Stimulated activated CD4-positive, alpha-beta T cell treated with anti-CD3 and anti-CD28 coated beads, Interleukin-4, amount 100 ng/mL, for 4 hours (primary cell): Measurements from ENCODE around the gene PPP2R2B.
"Not testable (repeated sequence)": the region's sequence is repeated elsewhere in the genome, so short reads cannot be mapped to it uniquely, and the experiment has no call there.

ENCODE experiments used
- DNase-seq, 2 experiments: peaks; one replicate each; pipeline ENCODE4 v3.0.0-alpha.2; 2020

The PPP2R2B gene

DNA sequence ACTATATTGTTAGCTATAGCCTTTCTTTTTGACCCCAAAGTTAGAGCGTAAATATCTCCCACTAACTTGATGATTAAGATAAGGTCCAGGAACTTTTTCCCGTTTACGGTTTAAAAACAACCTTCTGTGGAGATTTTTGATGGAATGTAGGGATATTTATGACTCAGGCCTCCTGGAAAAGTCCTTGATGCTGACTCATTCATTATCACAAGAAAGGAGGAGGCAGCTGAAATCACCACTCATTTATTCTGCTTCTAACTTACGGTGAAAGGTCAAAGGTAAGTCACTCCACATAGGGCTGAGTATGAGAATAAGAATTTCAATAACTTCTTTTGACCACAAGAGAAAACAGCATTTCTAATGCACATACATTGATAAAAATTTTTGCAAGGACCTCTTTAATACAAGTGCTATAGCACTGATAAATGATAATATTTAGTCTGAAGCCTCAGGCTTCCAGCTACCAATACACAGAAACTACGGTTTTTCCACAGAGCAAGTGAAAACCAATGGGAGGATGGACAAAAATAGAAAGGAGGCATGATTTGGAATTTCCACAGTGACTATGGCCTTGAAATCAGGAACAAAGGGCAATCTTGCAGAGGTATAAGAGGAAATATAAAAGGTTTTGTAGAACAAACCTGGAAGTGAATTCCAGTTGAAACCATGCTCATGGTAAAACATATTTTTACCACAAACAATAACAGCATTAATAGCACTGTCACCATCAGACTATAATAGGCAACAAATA lies 146.5 kb downstream of the PPP2R2B start:
- DNase-seq = no peak

DNA sequence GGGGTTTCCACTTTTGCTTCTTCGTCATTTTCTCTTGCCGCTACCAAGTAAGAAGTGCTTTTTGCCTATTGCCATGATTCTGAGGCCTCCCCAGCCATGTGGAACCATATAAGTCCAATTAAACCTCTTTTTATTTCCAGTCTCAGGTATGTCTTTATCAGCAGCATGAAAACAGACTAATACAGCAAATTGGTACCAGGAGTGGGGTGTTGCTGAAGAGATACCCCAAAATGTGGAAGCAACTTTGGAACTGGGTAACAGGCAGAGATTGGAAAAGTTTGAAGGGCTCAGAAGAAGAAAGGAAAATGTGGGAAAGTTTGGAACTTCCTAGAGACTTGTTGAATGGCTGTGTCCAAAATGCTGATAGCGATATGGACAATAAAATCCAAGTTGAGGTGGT lies 149.8 kb downstream of the PPP2R2B start:
- DNase-seq = not testable (repeated sequence)

DNA sequence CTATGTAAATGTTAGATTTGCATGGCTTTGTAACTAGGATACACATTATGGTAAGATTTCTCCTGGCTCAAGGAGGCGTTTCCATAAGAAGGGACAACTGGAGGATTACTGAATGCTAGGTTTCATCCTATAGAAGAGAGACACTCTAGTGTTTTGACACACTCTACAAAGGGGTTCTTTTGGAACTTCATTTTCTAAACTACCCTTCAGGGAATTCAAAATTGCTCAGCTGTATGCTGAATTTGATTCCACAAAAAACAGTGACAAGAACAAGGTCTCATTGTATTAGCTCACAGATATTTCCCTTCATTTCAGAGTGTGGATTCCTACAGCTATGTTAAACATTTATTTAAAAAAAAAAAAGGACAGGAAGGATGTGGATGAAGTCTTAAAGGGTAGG lies 151.7 kb downstream of the PPP2R2B start:
- DNase-seq = no peak

DNA sequence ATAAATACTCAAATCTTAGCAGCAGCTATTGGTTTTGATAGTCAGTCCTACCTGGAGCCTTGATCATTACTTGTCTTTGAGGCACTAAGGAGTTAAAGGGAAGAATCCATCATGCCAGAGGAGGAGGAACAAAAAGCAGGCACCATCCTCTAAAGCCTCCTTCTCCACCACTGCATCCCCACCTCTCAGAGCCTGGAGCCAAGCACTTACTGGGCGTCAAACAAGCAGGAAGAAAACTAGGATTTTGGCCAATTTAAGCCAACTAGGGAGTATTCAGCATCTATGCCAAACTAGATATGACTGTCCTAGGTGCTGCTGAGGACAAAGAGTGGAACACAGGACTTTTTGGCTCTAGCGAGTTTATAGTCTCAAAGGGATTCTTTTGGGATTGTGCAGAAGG lies 152.5 kb downstream of the PPP2R2B start:
- DNase-seq = no peak

DNA sequence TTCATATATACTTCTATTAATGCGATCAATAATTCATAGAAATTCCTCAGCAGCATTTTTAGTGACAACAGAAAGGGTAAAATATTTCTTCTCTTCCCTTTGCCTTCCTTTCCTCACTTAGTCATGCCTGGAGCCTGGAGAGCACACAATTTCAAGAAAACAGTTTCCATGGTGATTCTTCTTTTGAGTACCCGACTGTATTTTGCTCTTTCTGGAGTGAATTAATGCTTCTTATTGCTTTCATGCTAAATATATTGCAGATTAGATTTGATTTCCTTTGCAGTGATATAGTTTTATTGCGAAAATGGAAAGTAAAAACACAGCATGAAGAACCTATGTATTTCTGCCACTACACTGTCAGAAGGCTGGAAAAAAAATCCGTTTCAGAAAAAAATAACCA lies 153.5 kb downstream of the PPP2R2B start:
- DNase-seq = no peak

DNA sequence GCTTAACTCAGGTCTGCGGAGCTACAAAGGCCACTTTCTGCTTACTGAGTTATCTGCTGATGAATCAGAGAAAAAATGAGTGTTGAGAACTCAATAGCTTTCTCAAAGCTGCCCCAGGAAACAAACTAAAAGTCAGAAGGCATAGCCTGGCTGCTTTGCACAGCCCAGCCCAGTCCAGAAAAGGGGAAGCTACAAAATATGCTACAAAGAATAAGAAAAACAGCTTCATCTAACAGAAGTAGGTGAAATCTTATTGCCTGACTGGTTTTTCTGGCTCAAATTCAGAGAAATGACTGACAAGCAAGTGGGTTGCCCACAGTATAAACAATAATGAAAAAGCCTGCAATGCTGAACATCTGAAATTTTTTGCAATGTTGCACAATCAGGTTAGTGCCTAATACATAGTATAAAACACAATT lies 156.2 kb downstream of the PPP2R2B start:
- DNase-seq = no peak

DNA sequence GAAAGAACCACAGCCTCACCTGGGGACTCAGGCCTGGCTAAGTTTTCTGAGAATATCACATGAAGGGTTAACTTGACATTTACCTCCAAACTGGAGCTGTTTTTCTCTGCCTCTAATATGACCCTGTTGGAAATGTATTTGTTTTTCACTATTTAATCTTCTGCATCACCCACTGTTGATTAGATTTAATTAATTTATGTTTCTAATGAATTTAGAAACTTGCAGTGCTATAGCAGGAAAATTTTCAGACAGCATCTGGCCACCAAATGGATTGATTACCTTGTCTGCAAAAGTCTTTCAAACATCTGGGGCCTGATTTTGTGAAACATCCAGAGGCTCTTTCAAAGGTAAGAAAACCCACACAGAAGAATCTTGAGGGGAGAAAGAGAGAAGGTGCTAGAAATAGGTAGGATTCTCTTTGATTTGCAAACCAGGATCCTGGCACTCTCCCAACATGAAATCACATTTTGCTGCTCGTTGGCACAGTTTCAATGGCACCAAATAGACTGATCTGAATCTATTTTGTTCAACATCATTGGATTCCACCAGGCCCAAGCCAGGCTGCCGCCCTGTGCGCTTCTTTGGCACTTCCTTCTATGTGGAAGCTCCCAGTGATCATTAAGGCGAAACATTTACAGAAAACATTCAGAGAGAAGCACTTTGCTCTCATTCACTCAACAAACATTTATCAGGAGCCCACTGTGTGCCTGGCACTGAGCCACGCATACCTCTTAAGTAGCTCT lies 157.3 kb downstream of the PPP2R2B start:
- DNase-seq = no peak

DNA sequence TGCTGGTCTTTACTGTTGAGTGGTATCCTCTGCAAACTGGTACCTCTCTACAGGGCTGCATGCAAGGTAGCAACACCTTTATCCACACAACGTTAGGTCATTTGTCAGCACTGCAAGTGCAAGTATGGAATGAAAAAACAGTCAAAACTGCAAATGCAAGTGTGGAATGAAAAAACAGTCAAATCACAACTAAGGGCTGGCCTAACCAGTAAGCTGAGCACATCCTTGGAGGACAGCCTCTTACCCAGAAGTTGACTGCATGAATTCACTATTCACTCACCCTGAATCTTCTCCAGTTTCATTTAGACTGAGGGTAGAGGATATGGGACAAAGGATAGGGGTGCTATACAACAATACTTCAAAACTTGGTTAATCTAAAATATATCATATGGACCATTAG lies 158.4 kb downstream of the PPP2R2B start:
- no peak for DNase-seq

DNA sequence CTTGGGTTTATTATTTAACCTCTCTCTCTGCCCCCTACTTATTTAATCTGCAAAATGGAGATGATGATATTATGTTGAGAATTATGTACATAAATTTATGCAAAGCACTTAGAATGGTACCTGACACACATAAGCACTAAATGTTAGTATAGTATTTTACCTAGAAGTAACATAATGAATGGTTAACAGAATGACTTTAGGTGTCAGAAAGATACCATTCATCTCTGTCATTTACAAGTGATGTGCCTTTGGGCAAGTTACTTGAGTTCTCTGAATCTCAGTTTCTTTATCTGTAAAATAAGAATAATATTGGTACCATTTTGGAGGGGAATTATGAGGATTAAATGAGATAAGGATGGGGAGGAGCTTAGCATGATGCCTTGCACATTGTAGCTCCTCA lies 159.4 kb downstream of the PPP2R2B start:
- no peak for DNase-seq

DNA sequence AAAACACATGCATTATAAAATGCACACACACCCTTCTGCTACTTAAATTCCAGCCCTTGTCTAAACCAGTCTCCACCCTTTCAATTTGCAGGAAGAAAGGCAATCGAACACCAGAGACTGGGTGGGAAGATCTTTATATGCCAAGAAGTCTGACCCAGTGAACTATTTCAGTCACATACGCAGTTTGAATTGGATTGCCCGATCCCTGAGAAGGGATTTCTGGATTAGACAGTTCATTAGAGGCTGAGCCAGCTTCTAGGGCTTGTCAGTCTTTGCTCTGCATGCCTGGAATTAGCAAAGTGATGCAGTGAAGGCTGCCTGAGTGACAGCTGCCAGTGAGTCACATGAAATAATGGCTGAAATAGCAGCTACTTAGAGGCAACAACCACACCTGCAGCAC lies 159.9 kb downstream of the PPP2R2B start:
- no peak for DNase-seq

DNA sequence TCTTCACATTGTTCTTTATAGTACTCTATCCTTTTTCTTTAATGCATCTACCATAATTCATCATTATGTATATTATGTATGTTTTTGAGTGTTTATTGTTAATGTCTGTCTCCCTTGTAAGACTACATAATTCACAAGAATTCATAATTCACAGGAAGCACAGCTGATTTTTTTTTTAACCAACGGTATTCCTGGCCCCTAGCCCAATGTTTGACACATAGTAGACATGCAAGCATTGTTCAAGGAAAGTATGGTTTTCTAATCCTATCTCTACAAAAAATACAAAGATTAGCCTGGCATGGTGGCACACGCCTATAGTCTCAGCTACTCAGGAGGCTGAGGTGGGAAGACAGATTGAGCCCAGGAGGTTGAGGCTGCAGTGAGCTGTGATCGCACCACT lies 160.6 kb downstream of the PPP2R2B start:
- no peak for DNase-seq

DNA sequence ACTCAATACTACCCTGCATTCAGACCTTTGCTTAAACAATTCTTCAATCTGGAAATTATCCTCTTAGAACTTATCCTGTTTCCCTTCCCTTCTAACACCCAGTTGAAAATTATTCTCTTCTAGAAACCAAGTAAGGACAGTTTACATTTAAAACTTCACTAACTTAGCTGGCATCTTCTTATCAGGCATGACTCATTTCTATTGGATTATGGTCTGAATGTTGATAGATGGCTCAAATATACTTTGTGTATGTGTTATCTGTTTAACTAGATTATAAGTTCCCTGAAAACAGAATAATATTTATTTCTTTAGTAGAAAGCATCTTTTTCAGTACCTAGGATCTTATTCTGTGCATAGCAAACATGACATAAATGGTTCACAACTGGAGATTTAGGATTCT lies 161.9 kb downstream of the PPP2R2B start:
- no peak for DNase-seq

DNA sequence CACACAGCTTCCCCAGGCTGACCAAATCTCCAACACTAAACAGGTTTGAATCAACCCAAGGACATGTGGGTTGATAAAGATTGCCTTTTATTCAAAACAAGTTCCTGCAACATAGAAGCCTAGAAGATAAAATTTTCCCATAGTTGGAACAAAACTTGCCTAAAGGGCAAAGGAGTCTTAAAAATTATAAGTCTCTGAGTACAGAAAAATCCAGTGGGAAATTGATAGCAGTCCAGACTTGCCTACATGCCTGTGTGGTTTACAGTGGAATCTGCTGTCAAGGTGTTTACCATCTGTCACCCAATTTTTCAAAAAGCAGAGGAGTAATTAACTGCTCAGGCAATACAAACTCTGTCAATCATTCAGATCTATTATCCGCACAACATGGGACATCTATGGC lies 168.2 kb downstream of the PPP2R2B start:
- no peak for DNase-seq

DNA sequence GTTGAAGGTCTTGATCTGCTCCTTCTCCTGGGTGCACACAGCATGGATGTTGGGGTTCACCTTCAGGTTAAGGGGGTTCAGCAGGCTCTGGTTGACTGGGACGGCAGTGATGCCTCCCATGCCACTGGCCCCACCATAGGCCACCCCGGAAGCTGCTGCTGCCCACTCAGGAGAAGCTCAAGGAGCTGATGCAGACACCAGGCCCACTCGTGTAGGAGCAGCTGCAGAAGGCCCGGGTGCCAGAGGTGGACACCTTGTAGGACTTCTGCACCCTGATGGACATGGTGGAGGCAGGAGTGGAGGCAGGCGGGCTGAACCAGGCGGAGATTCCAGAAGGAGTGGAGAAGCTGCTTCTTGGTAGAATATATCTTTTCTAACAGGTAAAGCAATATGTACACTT lies 171.2 kb downstream of the PPP2R2B start:
- DNase-seq = no peak

DNA sequence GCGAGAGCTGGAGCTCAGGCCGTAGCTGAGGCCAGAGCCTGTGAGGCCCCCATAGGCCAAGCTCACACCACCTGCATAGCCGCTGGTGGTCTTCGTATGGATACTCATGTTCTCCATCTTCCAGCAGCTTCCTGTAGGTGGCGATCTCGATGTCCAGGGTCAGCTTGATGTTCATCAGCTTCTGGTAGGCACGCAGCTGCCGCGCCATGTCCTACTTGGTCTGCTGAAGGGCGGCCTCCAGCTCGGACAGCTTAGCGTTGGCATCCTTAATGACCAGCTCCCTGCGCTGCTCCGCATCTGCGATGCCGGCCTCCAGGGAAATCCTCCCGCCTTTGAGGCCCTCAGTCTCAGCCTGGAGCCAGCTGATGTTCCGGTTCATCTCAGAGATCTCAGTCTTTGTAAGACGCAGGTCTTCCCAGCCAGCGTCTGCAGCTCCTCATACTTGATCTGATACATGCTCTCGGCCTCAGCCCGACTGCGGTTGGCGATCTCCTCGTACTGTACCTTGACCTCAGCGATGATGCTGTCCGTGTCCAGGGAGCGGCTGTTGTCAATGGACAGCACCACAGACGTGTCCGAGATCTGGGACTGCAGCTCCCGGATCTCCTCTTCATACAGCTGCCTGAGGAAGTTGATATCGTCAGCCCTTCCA lies 172.1 kb downstream of the PPP2R2B start:
- no peak for DNase-seq

DNA sequence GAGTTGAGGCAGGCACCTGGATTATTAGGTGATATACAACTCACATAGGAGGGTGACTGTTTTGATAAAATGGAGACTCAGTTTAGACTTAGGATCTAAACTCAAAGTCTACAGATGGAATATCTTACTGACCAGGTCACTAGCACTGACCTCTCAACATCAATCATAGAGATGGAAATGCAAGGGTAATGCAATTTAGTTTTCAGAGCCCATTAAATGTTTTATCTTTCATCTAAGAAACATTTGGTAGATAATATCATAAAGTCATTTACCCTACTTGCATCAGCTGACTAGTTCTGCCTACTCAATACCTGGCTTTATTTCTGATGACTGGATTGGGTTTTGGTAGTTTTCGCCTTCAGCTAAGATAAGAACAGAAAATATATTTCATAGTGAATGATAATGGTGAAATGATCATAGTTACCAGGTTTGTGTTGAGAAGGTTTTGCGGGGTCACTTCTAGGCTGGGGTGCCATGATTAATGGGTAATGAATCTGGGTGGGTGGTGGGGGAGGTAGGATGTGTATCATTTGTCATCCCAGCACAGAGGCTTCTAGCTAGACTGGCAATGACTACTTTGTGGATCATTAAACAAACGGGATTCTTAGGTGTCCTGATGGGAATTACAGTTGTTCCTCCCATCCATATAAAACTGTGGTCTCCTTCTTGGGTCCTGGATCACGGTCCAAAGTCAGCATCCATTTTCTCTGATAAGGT lies 173.4 kb downstream of the PPP2R2B start:
- no peak for DNase-seq

DNA sequence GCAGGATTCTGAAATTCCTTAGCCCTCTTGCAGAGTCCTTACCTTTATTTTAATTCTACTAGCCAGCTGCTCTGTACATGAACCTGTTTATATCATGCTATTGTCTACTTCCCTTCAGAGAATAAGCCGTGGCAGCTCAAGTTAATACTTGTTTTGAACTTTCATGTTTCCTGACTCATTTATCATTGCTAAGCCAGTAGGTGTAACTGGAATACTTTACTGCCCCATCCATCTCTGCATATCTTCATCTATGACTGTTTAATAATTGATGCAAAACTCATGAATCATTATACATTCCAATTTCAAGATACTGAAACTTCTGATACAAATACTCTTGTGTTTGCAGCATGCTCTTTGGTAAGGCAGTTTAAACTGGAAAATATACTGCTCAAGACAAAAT lies 174.7 kb downstream of the PPP2R2B start:
- no peak for DNase-seq

DNA sequence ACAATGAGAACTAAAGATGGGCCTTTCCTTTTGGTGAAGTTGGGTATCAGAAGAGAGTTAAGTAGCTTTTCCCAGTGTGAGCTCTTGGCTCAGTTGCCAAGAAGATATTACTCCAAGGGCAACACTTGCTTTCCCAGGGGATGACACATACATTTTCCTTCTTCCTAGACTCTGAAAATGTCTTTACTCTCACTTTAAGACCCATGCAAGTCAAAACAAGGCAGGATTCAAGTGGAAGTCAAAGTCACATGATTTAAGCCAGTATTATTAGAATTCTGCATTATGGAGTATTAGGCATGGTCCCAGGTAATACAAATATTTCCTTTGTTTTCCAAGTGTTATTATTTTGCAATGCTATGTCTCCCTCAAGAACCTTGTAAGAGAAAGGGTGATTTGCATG lies 175.1 kb downstream of the PPP2R2B start:
- no peak for DNase-seq

DNA sequence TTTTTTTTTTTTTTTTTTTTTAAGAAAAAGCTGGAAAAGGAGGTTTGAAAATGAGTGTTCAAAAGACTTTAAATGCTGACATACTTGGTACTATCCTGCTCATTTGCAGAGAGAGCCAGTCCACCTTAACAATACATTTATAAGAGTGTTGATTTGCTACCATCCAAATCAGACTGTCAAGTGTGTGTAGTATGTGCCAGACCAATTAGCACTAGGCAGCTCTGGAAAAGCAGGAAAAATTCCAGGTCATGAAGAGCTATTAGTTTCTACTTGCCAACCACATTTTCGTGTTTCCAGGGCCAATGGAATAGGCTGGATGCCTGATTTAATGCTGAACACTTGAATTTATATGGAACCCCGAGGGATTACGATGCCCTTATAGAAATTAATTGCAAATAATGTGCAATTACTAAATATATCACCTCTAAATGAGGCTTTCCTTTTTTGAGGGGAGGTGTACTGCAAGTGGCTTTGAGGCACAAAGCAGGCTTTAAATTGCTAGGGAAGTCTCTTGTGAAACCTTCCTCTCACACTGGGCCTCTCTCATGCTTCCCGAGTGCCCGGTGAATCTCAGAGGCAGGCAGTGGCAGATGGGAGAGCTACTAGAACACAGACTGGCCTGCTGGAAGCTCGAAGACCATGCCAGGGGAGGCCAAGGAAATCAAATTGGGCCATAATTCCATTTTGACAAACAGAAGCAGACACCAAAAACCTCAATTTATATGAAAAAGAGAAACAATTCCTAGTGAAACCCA lies 178.7 kb downstream of the PPP2R2B start:
- no peak for DNase-seq

DNA sequence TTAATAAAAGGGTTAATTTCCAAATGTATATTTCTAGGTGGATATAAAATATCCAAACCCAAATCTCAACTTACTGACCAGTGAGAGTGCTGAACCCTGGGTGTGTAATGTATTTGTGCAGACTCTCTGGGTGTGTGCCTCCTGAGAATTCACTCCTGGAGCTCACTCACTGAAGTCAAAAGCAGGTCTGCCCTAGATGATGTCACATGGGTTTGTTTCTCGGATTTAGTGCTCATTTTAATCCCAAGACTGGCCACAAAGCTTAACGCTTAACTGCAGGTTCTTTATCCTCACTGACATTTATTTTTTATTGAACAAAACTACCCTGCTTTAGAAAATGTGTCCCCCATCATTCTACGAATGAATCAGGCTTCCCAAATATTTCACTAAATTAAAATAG lies 179.4 kb downstream of the PPP2R2B start:
- no peak for DNase-seq

DNA sequence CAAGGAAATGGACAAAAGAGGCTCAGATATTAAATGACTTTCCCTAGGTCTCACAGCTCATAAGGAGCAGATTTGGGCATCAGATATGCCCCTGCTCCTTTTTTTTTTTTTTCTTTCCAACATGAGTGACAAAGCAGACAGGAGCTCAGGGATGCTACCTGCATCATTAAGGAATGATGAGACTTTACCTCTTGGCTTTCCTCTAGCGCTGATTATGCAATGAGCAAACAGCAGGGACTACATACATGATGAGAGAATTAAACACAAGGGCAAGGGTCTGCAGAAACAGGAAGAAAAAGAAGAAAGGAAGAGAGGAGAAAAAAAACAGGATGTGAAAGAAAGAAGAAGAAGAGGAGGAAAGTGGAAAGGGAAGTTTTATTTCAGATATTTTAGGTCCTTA lies 179.9 kb downstream of the PPP2R2B start:
- no peak for DNase-seq

DNA sequence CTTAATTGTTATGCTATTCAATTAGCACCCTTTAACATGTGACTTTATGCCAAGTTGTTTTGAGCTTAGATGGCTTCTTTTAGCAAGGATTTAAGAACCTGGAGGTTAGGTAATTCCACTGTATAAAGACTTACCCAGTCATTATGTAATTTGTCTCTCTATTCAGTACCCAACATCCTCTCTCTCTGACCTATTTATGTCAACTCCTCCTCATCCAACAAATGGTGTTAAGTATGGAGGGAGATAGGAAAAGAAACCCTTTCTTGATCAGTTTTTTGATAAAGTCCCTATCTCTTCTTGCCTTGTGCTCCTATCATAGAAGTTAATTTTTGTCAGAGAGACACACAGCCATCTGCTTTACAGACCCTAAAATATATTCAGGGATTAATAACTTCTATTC lies 181.3 kb downstream of the PPP2R2B start:
- DNase-seq = no peak

DNA sequence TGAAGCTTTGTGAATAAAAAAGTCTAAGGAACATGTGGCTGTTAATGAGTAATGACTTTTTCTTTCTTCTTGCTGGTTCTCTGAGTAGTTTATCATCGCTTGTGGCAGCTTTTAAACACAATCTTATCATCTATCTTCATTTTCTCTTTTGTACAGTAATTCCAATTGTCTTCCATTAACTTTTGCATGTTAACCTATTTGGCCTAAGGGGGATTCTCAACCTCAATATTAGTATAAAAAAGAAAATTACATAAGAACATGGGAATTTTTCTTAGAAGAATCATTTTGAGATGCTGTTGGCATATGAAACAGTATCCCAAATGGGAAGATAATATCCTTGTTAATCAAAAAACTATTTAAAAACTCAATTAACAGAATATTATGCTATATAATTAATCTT lies 182.9 kb downstream of the PPP2R2B start:
- DNase-seq = no peak
